ENCODE data around the gene MYT1.

DNA sequence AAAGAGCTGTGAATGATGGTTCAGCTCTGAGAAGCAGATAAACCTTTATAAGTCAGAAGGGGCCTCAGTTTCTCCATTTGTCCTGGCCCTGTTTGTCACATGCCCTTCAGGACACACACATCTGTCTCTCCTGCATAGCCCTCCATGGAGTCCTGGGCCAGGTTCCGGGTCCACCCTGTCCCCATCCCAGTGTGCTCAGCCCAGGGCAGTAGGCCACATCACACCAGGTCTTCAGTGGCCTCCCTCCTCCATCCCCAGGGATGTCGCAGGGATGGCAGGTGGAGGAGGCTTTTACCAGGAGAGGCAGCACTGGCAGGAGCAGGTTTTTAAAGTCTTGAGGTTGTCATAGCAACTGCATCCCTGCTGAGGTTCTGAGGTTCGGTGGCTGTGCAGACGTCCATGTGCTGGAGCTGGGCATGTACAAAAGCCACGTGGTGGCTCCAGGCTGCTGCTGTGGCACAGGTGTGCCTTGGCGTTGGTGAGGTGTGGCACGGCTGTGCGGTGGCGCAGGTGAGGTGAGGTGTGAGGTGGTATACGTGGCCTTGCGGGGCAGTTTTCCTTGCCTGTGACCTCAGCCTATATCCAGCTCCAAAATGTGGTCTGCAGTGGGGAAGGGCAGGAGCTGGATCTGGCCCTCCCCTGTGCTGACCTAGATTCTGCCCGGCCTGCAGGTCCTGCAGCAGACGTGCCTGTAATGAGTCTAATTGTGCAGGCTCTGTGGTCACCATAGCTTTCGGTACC lies 48.9 kb upstream of the MYT1 start:
- TF ChIP-seq CREBBP (IDR thresholded peaks at IDR 0.05; ENCODE audit: low read depth, low read length) (no peak), POLR2A (conservative IDR thresholded peaks at IDR 0.05) (no peak), GTF2F1 (IDR thresholded peaks at IDR 0.05; ENCODE audit: low read depth, low read length) (no peak), CBX5 (IDR thresholded peaks at IDR 0.05; ENCODE audit: borderline replicate concordance, low read depth) (no peak), ATF7 (IDR thresholded peaks at IDR 0.05) (no peak), ZFX (CRISPR knock-in tag; IDR thresholded peaks at IDR 0.05) (no peak), RAD51 (IDR thresholded peaks at IDR 0.05; ENCODE audit: borderline replicate concordance, low read depth) (no peak), SP1 (CRISPR knock-in tag; IDR thresholded peaks at IDR 0.05) (no peak), ATF3 (IDR thresholded peaks at IDR 0.05) (no peak), ATF3 (CRISPR knock-in tag; conservative IDR thresholded peaks at IDR 0.05) (no peak)
